OCI-LY1 (cell line): ENCODE results near the gene MTMR1.
A peak's percentile ranks its signal among the peaks of the same experiment; 100 is the strongest.

Experiments used
- CTCF ChIP-seq: fragments of 200-600 bp; sonication (generic), shearing (Covaris generic); IDR thresholded peaks from 2 replicates; pipeline ENCODE4 v1.5.1; 2017; ENCODE audit warnings: mild to moderate bottlenecking, antibody characterized with exemption, low read length, moderate library complexity, mixed read lengths
- EZH2 ChIP-seq: fragments of 200-600 bp; sonication (generic), shearing (Covaris generic); IDR thresholded peaks from 2 replicates; pipeline ENCODE4 v1.8.0; 2017; ENCODE audit warnings: borderline replicate concordance, mixed run types, mild to moderate bottlenecking, antibody characterized with exemption, low read length, moderate library complexity, mixed read lengths

- TF ChIP-seq CTCF (peak; percentile 20; the same call in 1 of the 2 replicates), EZH2 (no peak)
These were observed 81.8 kb downstream of the MTMR1 start for GRCh38 chrX:150774798-150775568.
